Left hindlimb (tissue), 1 donor: ENCODE data around the gene DNM3.
"Not testable (repeated sequence)": the region's sequence is repeated elsewhere in the genome, so short reads cannot be mapped to it uniquely, and the experiment has no call there.

Source experiments
- DNase-seq: peaks from one replicate; pipeline ENCODE4 v3.0.0-alpha.2; 2018

Gene DNM3

GRCh38 chr1:172404121-172404520 lies 562.8 kb downstream of the DNM3 start:
- no peak for DNase-seq

- no peak for DNase-seq
These were observed 564.6 kb downstream of the DNM3 start for GRCh38 chr1:172405912-172406311.

- DNase-seq: no peak
These were observed 565.7 kb downstream of the DNM3 start for GRCh38 chr1:172406968-172407367.

- no peak for DNase-seq
These were observed 567.7 kb downstream of the DNM3 start for GRCh38 chr1:172408958-172409357.

- no peak for DNase-seq
These were observed 568.7 kb downstream of the DNM3 start for GRCh38 chr1:172410027-172410426.

- DNase-seq: no peak
These were observed 570.6 kb downstream of the DNM3 start for GRCh38 chr1:172411791-172412338.

- DNase-seq: no peak
These were observed 573.0 kb downstream of the DNM3 start for GRCh38 chr1:172414331-172414730.

- no peak for DNase-seq
These were observed 575.3 kb downstream of the DNM3 start for GRCh38 chr1:172416496-172417035.

GRCh38 chr1:172417557-172417956 lies 576.3 kb downstream of the DNM3 start:
- DNase-seq: no peak

GRCh38 chr1:172420385-172420784 lies 579.1 kb downstream of the DNM3 start, which contains the start of gene C1orf105:
Gene C1orf105 (plus strand): TSS chr1:172420685. CDS start chr1:172420886, 201 bp downstream.
- DNase-seq: no peak

- no peak for DNase-seq
These were observed 580.8 kb downstream of the DNM3 start for GRCh38 chr1:172421974-172422604.

GRCh38 chr1:172423336-172423735 lies 582.0 kb downstream of the DNM3 start:
- no peak for DNase-seq

- DNase-seq: no peak
These were observed 584.0 kb downstream of the DNM3 start for GRCh38 chr1:172425339-172425738.

GRCh38 chr1:172427191-172427590 lies 585.9 kb downstream of the DNM3 start:
- no peak for DNase-seq

- no peak for DNase-seq
These were observed 588.2 kb downstream of the DNM3 start for GRCh38 chr1:172429331-172430127.

GRCh38 chr1:172430128-172430454 lies 588.8 kb downstream of the DNM3 start:
- no peak for DNase-seq

- DNase-seq: no peak
These were observed 589.9 kb downstream of the DNM3 start for GRCh38 chr1:172431204-172431603.

- no peak for DNase-seq
These were observed 590.5 kb downstream of the DNM3 start for GRCh38 chr1:172431721-172432192.

GRCh38 chr1:172437183-172437582 lies 595.9 kb downstream of the DNM3 start:
- not testable (repeated sequence) for DNase-seq

- no peak for DNase-seq
These were observed 601.1 kb downstream of the DNM3 start for GRCh38 chr1:172442404-172442803.

GRCh38 chr1:172442843-172443565 lies 601.7 kb downstream of the DNM3 start:
- DNase-seq: no peak

GRCh38 chr1:172443666-172444453 lies 602.6 kb downstream of the DNM3 start, which contains the start of gene PIGC:
Gene PIGC (minus strand): TSS chr1:172444069. CDS start chr1:172442622, 1,447 bp downstream.
- peak; percentile 91 for DNase-seq
